A549 (cell line): Measurements from ENCODE around the gene PIGB. TPM values are rescaled to one million over a fixed set of nuclear protein-coding genes. Genes with fewer than 3 reads are reported as not detected.

Source experiments
- ATAC-seq, 2 experiments: fragments of 200-7000 bp in 1 of 2; fragments of >200 bp in 1 of 2; cut with Nextera tagmentation in 1 of 2; cut with Tn5 transposase in 1 of 2; 3 replicates each; pipeline versions ENCODE4 v1.8.0 to v1.9.1; 2018 to 2020; ENCODE audit warnings: mild to moderate bottlenecking in 1 of 2, moderate library complexity in 1 of 2
- CTCF ChIA-PET: fragments of 300-600 bp; sonication (Branson Sonifier 250); formaldehyde crosslinking; extraction: SDS; loops from one replicate; lab custom pipeline; 2021; ENCODE audit warnings: antibody characterized with exemption, inconsistent platforms; lab: Yijun Ruan, JAX
- POLR2A ChIA-PET: fragments of 350-600 bp; formaldehyde crosslinking; extraction: SDS; loops from one replicate; lab custom pipeline; 2021; ENCODE audit warnings: antibody characterized with exemption, inconsistent platforms; lab: Yijun Ruan, JAX
- DNase-seq, 2 experiments: peaks; one replicate each; pipeline versions ENCODE4 v3.0.0 to v3.0.0-alpha.2; 2011 to 2016; ENCODE audit warnings: low read depth in 1 of 2, low spot score in 1 of 2
- FAIRE-seq: peaks from 2 replicates; lab custom pipeline; 2011; peaks lifted over from hg19 to GRCh38; lab: Jason Lieb, UNC
- H3K27ac ChIP-seq, 2 experiments: fragments of >200 bp; sonication (Bioruptor Twin); formaldehyde crosslinking; 3 replicates each; pipeline ENCODE4 v1.5.1; 2016 to 2017
- H3K4me1 ChIP-seq: fragments of >200 bp; sonication (Bioruptor Twin); formaldehyde crosslinking; 3 replicates; pipeline ENCODE4 v1.6.1; 2016
- H3K4me2 ChIP-seq: fragments of >200 bp; sonication (Bioruptor Twin); formaldehyde crosslinking; 3 replicates; pipeline ENCODE4 v1.6.1; 2016
- H3K4me3 ChIP-seq: fragments of >200 bp; sonication (Bioruptor Twin); formaldehyde crosslinking; 3 replicates; pipeline ENCODE4 v1.5.1; 2016
- H3K9me3 ChIP-seq: fragments of >200 bp; sonication (Bioruptor Twin); formaldehyde crosslinking; 3 replicates; pipeline ENCODE4 v1.6.1; 2016
- BHLHE40 ChIP-seq: IDR thresholded peaks from 2 replicates; pipeline ENCODE4 v1.6.1; 2012; ENCODE audit warnings: low read depth, low read length, inconsistent platforms
- CHD2 ChIP-seq: fragments of 150-350 bp; IDR thresholded peaks from 2 replicates; pipeline ENCODE4 v1.6.1; 2014; ENCODE audit warnings: low read length; ENCODE audit not compliant: partially characterized antibody
- CHD4 ChIP-seq: fragments of 200-600 bp; sonication (generic); IDR thresholded peaks from 2 replicates; pipeline ENCODE4 v1.6.1; 2016; ENCODE audit warnings: antibody characterized with exemption, mild to moderate bottlenecking, borderline replicate concordance
- CTCF ChIP-seq: fragments of >200 bp; sonication (Bioruptor Twin); formaldehyde crosslinking; IDR thresholded peaks from 3 replicates; pipeline ENCODE4 v1.5.1; 2016
- E2F6 ChIP-seq: IDR thresholded peaks from 2 replicates; pipeline ENCODE4 v1.6.1; 2012; ENCODE audit warnings: low read depth, borderline replicate concordance
- EHMT2 ChIP-seq: fragments of 200-600 bp; sonication (generic); IDR thresholded peaks from 2 replicates; pipeline ENCODE4 v1.6.1; 2016; ENCODE audit warnings: antibody characterized with exemption, low read depth, mild to moderate bottlenecking, moderate library complexity
- ELK1 ChIP-seq: fragments of 150-350 bp; IDR thresholded peaks from 2 replicates; pipeline ENCODE4 v1.6.1; 2014; ENCODE audit warnings: low read depth, mild to moderate bottlenecking, low read length
- FOSB ChIP-seq: fragments of 250-450 bp; sonication (Bioruptor Pico); IDR thresholded peaks from 2 replicates; pipeline ENCODE4 v1.5.0; 2020; ENCODE audit warnings: mild to moderate bottlenecking, moderate library complexity
- FOSL2 ChIP-seq, 2 experiments: fragments of 450-650 bp in 1 of 2; fragments of >200 bp in 1 of 2; sonication (Bioruptor Twin) in 1 of 2; formaldehyde crosslinking; IDR thresholded peaks; 2 replicates each; pipeline versions ENCODE4 v1.5.0 to v1.6.1; 2016 to 2020; ENCODE audit warnings: mild to moderate bottlenecking in 1 of 2, moderate library complexity in 1 of 2
- GATA3 ChIP-seq: IDR thresholded peaks from 2 replicates; pipeline ENCODE4 v1.6.1; 2012; ENCODE audit warnings: borderline replicate concordance
- HOXB13 ChIP-seq: fragments of 250-450 bp; sonication (Bioruptor Pico); IDR thresholded peaks from 2 replicates; pipeline ENCODE4 v1.5.0; 2020; ENCODE audit warnings: low read depth, mild to moderate bottlenecking, moderate library complexity
- JUN ChIP-seq, 2 experiments: fragments of >200 bp; sonication (Bioruptor Twin); formaldehyde crosslinking; IDR thresholded peaks; 2 replicates in 1 of 2; 3 replicates in 1 of 2; pipeline ENCODE4 v1.6.1; 2016 to 2017
- JUNB ChIP-seq: fragments of >200 bp; sonication (Bioruptor Twin); formaldehyde crosslinking; IDR thresholded peaks from 2 replicates; pipeline ENCODE4 v1.6.1; 2016
- KDM1A ChIP-seq: fragments of 200-600 bp; sonication (generic); IDR thresholded peaks from 2 replicates; pipeline ENCODE4 v1.6.1; 2016; ENCODE audit warnings: low read depth, mild to moderate bottlenecking
- MAFK ChIP-seq: fragments of 450-650 bp; IDR thresholded peaks from 2 replicates; pipeline ENCODE4 v1.6.1; 2014; ENCODE audit not compliant: partially characterized antibody
- PBX3 ChIP-seq: IDR thresholded peaks from 2 replicates; pipeline ENCODE4 v1.6.1; 2012
- POLR2AphosphoS2 ChIP-seq: conservative IDR thresholded peaks from 2 replicates; pipeline ENCODE4 v1.6.1; 2012; ENCODE audit warnings: low read length, improper control_type of control experiment, inconsistent platforms
- RARB ChIP-seq: fragments of 250-450 bp; sonication (Bioruptor Pico); IDR thresholded peaks from 2 replicates; pipeline ENCODE4 v1.8.0; 2021; ENCODE audit warnings: mild to moderate bottlenecking, moderate library complexity
- RNF2 ChIP-seq: fragments of 200-600 bp; sonication (generic); IDR thresholded peaks from 2 replicates; pipeline ENCODE4 v1.6.1; 2016; ENCODE audit warnings: low read depth, mild to moderate bottlenecking, antibody characterized with exemption, moderate library complexity, borderline replicate concordance
- SMC3 ChIP-seq: fragments of >200 bp; sonication (Bioruptor Twin); formaldehyde crosslinking; IDR thresholded peaks from 3 replicates; pipeline ENCODE4 v1.6.1; 2018; ENCODE audit warnings: inconsistent platforms
- SREBF2 ChIP-seq: fragments of 450-650 bp; IDR thresholded peaks from 2 replicates; pipeline ENCODE4 v1.6.1; 2014; ENCODE audit warnings: mild to moderate bottlenecking, moderate library complexity
- ZC3H11A ChIP-seq: fragments of 450-650 bp; IDR thresholded peaks from 2 replicates; pipeline ENCODE4 v1.6.1; 2014; ENCODE audit warnings: antibody characterized with exemption, mild to moderate bottlenecking
- ZFP36 ChIP-seq: fragments of 450-650 bp; IDR thresholded peaks from 2 replicates; pipeline ENCODE4 v1.6.1; 2014; ENCODE audit warnings: borderline replicate concordance; ENCODE audit not compliant: partially characterized antibody
- ZSCAN20 ChIP-seq: fragments of 250-450 bp; sonication (Bioruptor Pico); IDR thresholded peaks from 2 replicates; pipeline ENCODE4 v1.8.0; 2022; ENCODE audit warnings: mild to moderate bottlenecking, moderate library complexity
- WGBS: methylation state at CpG from one replicate; pipeline ENCODE4 v1.1.6; 2017; ENCODE audit errors: missing lambda C conversion rate; 5-methylcytosine and 5-hydroxymethylcytosine counted together
- polyA plus RNA-seq, 4 experiments: library from polyadenylated mRNA; depleted of rRNA in 3 of 4; stranded (reverse); fragments of >200 nt; fragmentation: RNase III in 1 of 4; extraction: RNeasy Plus Mini Kit Qiagen cat#74134 plus additional on column Dnase treatment in 1 of 4; gene quantifications; 2 replicates in 3 of 4; 3 replicates in 1 of 4; pipeline ENCODE4 v1.2.3, GENCODE V29; 2011 to 2017
- TF ChIP-seq, protein P1 (sequence below): fragments of >200 bp; sonication (Bioruptor Twin); formaldehyde crosslinking; IDR thresholded peaks from 3 replicates; pipeline ENCODE4 v1.6.1; 2016
- TF ChIP-seq, protein P2 (sequence below): fragments of >200 bp; sonication (Bioruptor Twin); formaldehyde crosslinking; IDR thresholded peaks from 2 replicates; pipeline ENCODE4 v1.6.1; 2016
- TF ChIP-seq, protein P3 (sequence below): fragments of 450-650 bp; IDR thresholded peaks from 2 replicates; pipeline ENCODE4 v1.6.1; 2014; ENCODE audit warnings: antibody characterized with exemption

The PIGB gene
- polyA plus RNA-seq, 2 of the 4 experiments (the other 2 are of a cell fraction): 21.5 to 43.3 TPM

DNA sequence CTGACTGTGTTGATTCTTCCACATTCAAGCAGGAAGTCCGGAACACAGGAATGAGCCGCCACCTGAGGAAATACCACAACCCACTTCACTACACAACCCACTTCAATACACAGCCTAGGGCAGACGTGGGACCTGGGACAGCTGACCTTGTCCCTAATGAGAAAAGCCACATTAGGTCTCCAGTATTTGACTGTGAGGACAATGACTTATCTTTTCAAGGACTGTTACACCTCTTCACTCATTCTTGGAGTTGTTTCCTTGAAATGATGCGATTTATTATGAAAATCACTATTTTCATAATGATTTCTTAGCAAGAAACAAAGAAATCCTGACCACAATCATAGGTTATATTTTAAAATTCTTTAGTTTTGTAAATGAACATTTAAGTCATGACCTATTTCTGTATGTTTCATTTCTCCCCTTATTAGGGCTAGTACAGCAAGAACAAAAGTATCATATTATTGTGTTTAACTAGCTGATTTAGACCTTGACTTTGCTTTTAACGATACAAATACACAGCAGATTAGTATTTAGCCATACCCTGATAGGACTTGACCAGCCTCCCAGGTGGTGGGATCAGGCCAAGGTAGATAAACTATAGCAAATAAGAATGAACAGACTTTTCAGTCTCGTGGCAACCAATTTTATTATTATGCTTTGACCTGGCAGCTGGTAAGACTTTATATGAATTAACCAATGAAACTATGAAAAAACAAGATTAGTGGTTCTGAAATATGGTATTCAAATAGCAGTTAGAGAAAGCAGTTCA, 35.5 kb upstream of the PIGB start:
- POLR2A ChIA-PET: no interaction called here
- peaks cover 13% of the 10 kb centered on the region for H3K4me1 ChIP-seq
- no peak overlapping the region for H3K4me3 ChIP-seq
- 76% methylated on average over 6 of the region's 6 CpGs for WGBS
- no peak overlapping the region for H3K4me2 ChIP-seq
- FAIRE-seq: no peak
- DNase-seq: no peak
- CTCF ChIA-PET: interaction anchor here (1.2 kb wide), 1 partner anchor 60 kb away, joined by 3 read pairs; no protein-coding TSS in a partner anchor
- H3K27ac ChIP-seq: no peak overlapping the region
- no peak for TF ChIP-seq FOSL2 (IDR thresholded peaks at IDR 0.05)
- no peak for TF ChIP-seq FOSL2 (CRISPR knock-in tag; IDR thresholded peaks at IDR 0.05)
- no peak for TF ChIP-seq JUN (IDR thresholded peaks at IDR 0.05)
- no peak for TF ChIP-seq CHD2
- TF ChIP-seq ZC3H11A: no peak
- TF ChIP-seq E2F6: no peak
- no peak for TF ChIP-seq GATA3
- TF ChIP-seq MAFK: no peak
- no peak for TF ChIP-seq KDM1A
- no peak for TF ChIP-seq ZSCAN20 (CRISPR knock-in tag)
- no peak for TF ChIP-seq FOSB (CRISPR knock-in tag)
- no peak for TF ChIP-seq HOXB13 (CRISPR knock-in tag)
- no peak for TF ChIP-seq POLR2AphosphoS2
- TF ChIP-seq SREBF2: no peak
- no peak for TF ChIP-seq SMC3
- TF ChIP-seq BHLHE40: no peak
- TF ChIP-seq, protein P1, sequence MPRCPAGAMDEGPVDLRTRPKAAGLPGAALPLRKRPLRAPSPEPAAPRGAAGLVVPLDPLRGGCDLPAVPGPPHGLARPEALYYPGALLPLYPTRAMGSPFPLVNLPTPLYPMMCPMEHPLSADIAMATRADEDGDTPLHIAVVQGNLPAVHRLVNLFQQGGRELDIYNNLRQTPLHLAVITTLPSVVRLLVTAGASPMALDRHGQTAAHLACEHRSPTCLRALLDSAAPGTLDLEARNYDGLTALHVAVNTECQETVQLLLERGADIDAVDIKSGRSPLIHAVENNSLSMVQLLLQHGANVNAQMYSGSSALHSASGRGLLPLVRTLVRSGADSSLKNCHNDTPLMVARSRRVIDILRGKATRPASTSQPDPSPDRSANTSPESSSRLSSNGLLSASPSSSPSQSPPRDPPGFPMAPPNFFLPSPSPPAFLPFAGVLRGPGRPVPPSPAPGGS: no peak
- TF ChIP-seq, protein P2, sequence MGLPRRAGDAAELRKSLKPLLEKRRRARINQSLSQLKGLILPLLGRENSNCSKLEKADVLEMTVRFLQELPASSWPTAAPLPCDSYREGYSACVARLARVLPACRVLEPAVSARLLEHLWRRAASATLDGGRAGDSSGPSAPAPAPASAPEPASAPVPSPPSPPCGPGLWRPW: no peak
- TF ChIP-seq, protein P3, sequence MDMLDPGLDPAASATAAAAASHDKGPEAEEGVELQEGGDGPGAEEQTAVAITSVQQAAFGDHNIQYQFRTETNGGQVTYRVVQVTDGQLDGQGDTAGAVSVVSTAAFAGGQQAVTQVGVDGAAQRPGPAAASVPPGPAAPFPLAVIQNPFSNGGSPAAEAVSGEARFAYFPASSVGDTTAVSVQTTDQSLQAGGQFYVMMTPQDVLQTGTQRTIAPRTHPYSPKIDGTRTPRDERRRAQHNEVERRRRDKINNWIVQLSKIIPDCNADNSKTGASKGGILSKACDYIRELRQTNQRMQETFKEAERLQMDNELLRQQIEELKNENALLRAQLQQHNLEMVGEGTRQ: no peak
- TF ChIP-seq ELK1: no peak
- no peak for ATAC-seq
- no peaks in the 10 kb centered on the region for H3K9me3 ChIP-seq

- H3K9me3 ChIP-seq: no peaks in the 10 kb centered on the region
- H3K4me1 ChIP-seq: peaks cover 13% of the 10 kb centered on the region
- H3K27ac ChIP-seq: no peak overlapping the region
- WGBS: 95% methylated on average over 1 of the region's 1 CpG
- ATAC-seq: no peak
- FAIRE-seq: no peak
- no peak overlapping the region for H3K4me2 ChIP-seq
- CTCF ChIA-PET: interaction anchor here (1.3 kb wide), 1 partner anchor 57 kb away, joined by 3 read pairs; no protein-coding TSS in a partner anchor
- TF ChIP-seq RARB: no peak
- TF ChIP-seq ZFP36: no peak
- no peak for TF ChIP-seq BHLHE40
- no peak for TF ChIP-seq EHMT2
- no peak for TF ChIP-seq JUNB
- no peak for TF ChIP-seq CTCF
- no peak for TF ChIP-seq CHD4
- TF ChIP-seq HOXB13 (CRISPR knock-in tag): no peak
- no peak for TF ChIP-seq RNF2
- TF ChIP-seq E2F6: no peak
- TF ChIP-seq KDM1A: no peak
- no peak for TF ChIP-seq PBX3
- TF ChIP-seq, all 56 proteins: peak for 0
- DNase-seq: no peak
- POLR2A ChIA-PET: no interaction called here
- no peak overlapping the region for H3K4me3 ChIP-seq
Measured at GRCh38 chr15:55284426-55284825, 34.6 kb upstream of the PIGB start.
